WTC11 (cell line): ENCODE results near the gene PRND. TPM values are rescaled to one million over a fixed set of nuclear protein-coding genes. Genes with fewer than 3 reads are reported as not detected.

Experiments
- ATAC-seq: fragments of 200-7000 bp; cut with Tn5 transposase; 2 replicates; pipeline ENCODE4 v1.10.0; 2021; ENCODE audit warnings: mild to moderate bottlenecking, moderate library complexity
- CTCF ChIA-PET: fragments of 300-600 bp; sonication (Branson Sonifier 250); formaldehyde crosslinking; loops from one replicate; lab custom pipeline; 2021; ENCODE audit warnings: antibody characterized with exemption; lab: Charles Lee
- POLR2A ChIA-PET: fragments of 350-600 bp; sonication (Branson Sonifier 250); formaldehyde crosslinking; loops from one replicate; lab custom pipeline; 2021; ENCODE audit warnings: antibody characterized with exemption; lab: Charles Lee
- DNase-seq: peaks from one replicate; pipeline ENCODE4 v3.0.0; 2021; ENCODE audit warnings: low spot score
- H3K27ac Mint-ChIP-seq: 2 replicates; pipeline ENCODE4 v1.8.0; 2021; ENCODE audit warnings: mixed read lengths
- H3K27me3 Mint-ChIP-seq: 2 replicates; pipeline ENCODE4 v1.8.0; 2021; ENCODE audit warnings: low read depth, mild to moderate bottlenecking, moderate library complexity, mixed read lengths
- H3K36me3 Mint-ChIP-seq: 2 replicates; pipeline ENCODE4 v1.8.0; 2021; ENCODE audit warnings: mixed read lengths
- H3K4me1 Mint-ChIP-seq: 2 replicates; pipeline ENCODE4 v1.8.0; 2022; ENCODE audit warnings: mixed read lengths
- H3K4me3 Mint-ChIP-seq: 2 replicates; pipeline ENCODE4 v1.8.0; 2021; ENCODE audit warnings: mild to moderate bottlenecking, moderate library complexity, mixed read lengths
- H3K9me3 Mint-ChIP-seq: 2 replicates; pipeline ENCODE4 v1.8.0; 2021; ENCODE audit warnings: mixed read lengths
- ELF4 ChIP-seq: sonication (generic); formaldehyde crosslinking; IDR thresholded peaks from 2 replicates; pipeline ENCODE4 v1.8.1; 2022; ENCODE audit warnings: low read depth, mild to moderate bottlenecking, moderate library complexity, missing genetic modification reagents
- FOXK1 ChIP-seq: sonication (generic); formaldehyde crosslinking; IDR thresholded peaks from 2 replicates; pipeline ENCODE4 v1.8.0; 2022; ENCODE audit warnings: mild to moderate bottlenecking, moderate library complexity, missing genetic modification reagents
- FOXP1 ChIP-seq: sonication (generic); formaldehyde crosslinking; IDR thresholded peaks from 2 replicates; pipeline ENCODE4 v1.8.0; 2022; ENCODE audit warnings: missing genetic modification reagents, mild to moderate bottlenecking, moderate library complexity, borderline replicate concordance
- IRF2 ChIP-seq: sonication (generic); formaldehyde crosslinking; IDR thresholded peaks from 2 replicates; pipeline ENCODE4 v1.8.0; 2022; ENCODE audit warnings: low read depth, missing genetic modification reagents, borderline replicate concordance
- JUN ChIP-seq: sonication (generic); formaldehyde crosslinking; IDR thresholded peaks from 2 replicates; pipeline ENCODE4 v1.8.0; 2023; ENCODE audit warnings: mild to moderate bottlenecking, missing genetic modification reagents
- SMAD3 ChIP-seq: sonication (generic); formaldehyde crosslinking; IDR thresholded peaks from 2 replicates; pipeline ENCODE4 v1.8.0; 2022; ENCODE audit warnings: missing genetic modification reagents, mild to moderate bottlenecking, borderline replicate concordance
- TEAD4 ChIP-seq: sonication (generic); formaldehyde crosslinking; IDR thresholded peaks from 2 replicates; pipeline ENCODE4 v1.8.0; 2022; ENCODE audit warnings: mild to moderate bottlenecking, missing genetic modification reagents
- TP53 ChIP-seq: sonication (generic); formaldehyde crosslinking; IDR thresholded peaks from 2 replicates; pipeline ENCODE4 v1.8.1; 2023; ENCODE audit warnings: mild to moderate bottlenecking, missing genetic modification reagents
- ZNF121 ChIP-seq: sonication (generic); formaldehyde crosslinking; IDR thresholded peaks from 2 replicates; pipeline ENCODE4 v1.8.0; 2023; ENCODE audit warnings: missing genetic modification reagents
- ZNF138 ChIP-seq: sonication (generic); formaldehyde crosslinking; conservative IDR thresholded peaks from 2 replicates; pipeline ENCODE4 v1.8.1; 2022; ENCODE audit warnings: mild to moderate bottlenecking, moderate library complexity, missing genetic modification reagents
- ZNF219 ChIP-seq: sonication (generic); formaldehyde crosslinking; IDR thresholded peaks from 2 replicates; pipeline ENCODE4 v1.8.0; 2023; ENCODE audit warnings: missing genetic modification reagents, mild to moderate bottlenecking, borderline replicate concordance
- ZNF232 ChIP-seq: sonication (generic); formaldehyde crosslinking; IDR thresholded peaks from 2 replicates; pipeline ENCODE4 v1.8.0; 2022; ENCODE audit warnings: mild to moderate bottlenecking, missing genetic modification reagents
- ZNF396 ChIP-seq: fragments of 250-450 bp; sonication (Bioruptor Pico); IDR thresholded peaks from 2 replicates; pipeline ENCODE4 v1.8.0; 2021; ENCODE audit warnings: mild to moderate bottlenecking, moderate library complexity, borderline replicate concordance
- total RNA-seq: library from RNA; stranded (reverse); gene quantifications from 3 replicates; pipeline ENCODE4 v1.2.3, GENCODE V29; 2021
- TF ChIP-seq, protein P1 (sequence below): fragments of 250-450 bp; sonication (Bioruptor Pico); IDR thresholded peaks from 2 replicates; pipeline ENCODE4 v1.9.0; 2021; ENCODE audit warnings: mild to moderate bottlenecking
- TF ChIP-seq, protein P2 (sequence below): sonication (generic); formaldehyde crosslinking; IDR thresholded peaks from 2 replicates; pipeline ENCODE4 v1.8.1; 2022; ENCODE audit warnings: low read depth, mild to moderate bottlenecking, moderate library complexity, missing genetic modification reagents, borderline replicate concordance
- TF ChIP-seq, protein P3 (sequence below): sonication (generic); formaldehyde crosslinking; IDR thresholded peaks from 2 replicates; pipeline ENCODE4 v1.8.1; 2023; ENCODE audit warnings: mild to moderate bottlenecking, moderate library complexity, missing genetic modification reagents
- TF ChIP-seq, protein P4 (sequence below): sonication (generic); formaldehyde crosslinking; IDR thresholded peaks from 2 replicates; pipeline ENCODE4 v1.8.0; 2022; ENCODE audit warnings: mild to moderate bottlenecking, missing genetic modification reagents
- TF ChIP-seq, protein P5 (sequence below): sonication (generic); formaldehyde crosslinking; IDR thresholded peaks from 2 replicates; pipeline ENCODE4 v1.8.0; 2023; ENCODE audit warnings: mild to moderate bottlenecking, missing genetic modification reagents
- TF ChIP-seq, protein P6 (sequence below): sonication (generic); formaldehyde crosslinking; IDR thresholded peaks from 2 replicates; pipeline ENCODE4 v1.8.1; 2023; ENCODE audit warnings: mild to moderate bottlenecking, missing genetic modification reagents, borderline replicate concordance

Gene PRND
- total RNA-seq, 1 experiment from 2014 or later = 0.04 TPM

DNA sequence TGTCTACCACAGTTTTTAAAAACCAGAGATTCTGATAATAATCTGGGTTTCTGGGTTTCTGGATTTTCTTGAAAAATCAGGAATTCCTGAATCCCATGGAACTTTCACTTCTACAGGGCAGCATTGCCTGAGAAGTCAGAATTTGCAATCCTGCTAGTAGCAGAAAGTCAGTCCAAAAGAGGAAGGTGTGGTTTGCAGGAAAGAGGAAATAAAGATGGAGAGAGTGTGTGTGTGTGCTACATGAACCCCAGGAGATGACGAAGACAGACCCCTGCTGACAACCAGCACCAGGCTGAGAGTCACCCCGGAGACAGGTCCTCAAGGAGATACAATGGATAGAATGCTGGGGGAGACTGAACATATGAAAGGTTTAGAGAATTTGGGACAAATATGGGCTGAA is 44.9 kb downstream of the PRND start:
- DNase-seq (no peak), ATAC-seq (no peak)
- Mint-ChIP-seq H3K4me3 (no peak overlapping the region), H3K9me3 (peaks cover 23% of the 10 kb centered on the region), H3K27me3 (peaks cover 5% of the 10 kb centered on the region), H3K36me3 (peaks cover 13% of the 10 kb centered on the region), H3K4me1 (no peaks in the 10 kb centered on the region), H3K27ac (no peak overlapping the region)
- CTCF ChIA-PET = no interaction called here
- POLR2A ChIA-PET = no interaction called here
- no peak for TF ChIP-seq FOXP1
- no peak for TF ChIP-seq ZNF396 (CRISPR knock-in tag)
- TF ChIP-seq, protein P1, sequence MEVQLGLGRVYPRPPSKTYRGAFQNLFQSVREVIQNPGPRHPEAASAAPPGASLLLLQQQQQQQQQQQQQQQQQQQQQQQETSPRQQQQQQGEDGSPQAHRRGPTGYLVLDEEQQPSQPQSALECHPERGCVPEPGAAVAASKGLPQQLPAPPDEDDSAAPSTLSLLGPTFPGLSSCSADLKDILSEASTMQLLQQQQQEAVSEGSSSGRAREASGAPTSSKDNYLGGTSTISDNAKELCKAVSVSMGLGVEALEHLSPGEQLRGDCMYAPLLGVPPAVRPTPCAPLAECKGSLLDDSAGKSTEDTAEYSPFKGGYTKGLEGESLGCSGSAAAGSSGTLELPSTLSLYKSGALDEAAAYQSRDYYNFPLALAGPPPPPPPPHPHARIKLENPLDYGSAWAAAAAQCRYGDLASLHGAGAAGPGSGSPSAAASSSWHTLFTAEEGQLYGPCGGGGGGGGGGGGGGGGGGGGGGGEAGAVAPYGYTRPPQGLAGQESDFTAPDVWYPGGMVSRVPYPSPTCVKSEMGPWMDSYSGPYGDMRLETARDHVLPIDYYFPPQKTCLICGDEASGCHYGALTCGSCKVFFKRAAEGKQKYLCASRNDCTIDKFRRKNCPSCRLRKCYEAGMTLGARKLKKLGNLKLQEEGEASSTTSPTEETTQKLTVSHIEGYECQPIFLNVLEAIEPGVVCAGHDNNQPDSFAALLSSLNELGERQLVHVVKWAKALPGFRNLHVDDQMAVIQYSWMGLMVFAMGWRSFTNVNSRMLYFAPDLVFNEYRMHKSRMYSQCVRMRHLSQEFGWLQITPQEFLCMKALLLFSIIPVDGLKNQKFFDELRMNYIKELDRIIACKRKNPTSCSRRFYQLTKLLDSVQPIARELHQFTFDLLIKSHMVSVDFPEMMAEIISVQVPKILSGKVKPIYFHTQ = no peak
- TF ChIP-seq ZNF138 (CRISPR knock-in tag) = no peak
- TF ChIP-seq, protein P2, sequence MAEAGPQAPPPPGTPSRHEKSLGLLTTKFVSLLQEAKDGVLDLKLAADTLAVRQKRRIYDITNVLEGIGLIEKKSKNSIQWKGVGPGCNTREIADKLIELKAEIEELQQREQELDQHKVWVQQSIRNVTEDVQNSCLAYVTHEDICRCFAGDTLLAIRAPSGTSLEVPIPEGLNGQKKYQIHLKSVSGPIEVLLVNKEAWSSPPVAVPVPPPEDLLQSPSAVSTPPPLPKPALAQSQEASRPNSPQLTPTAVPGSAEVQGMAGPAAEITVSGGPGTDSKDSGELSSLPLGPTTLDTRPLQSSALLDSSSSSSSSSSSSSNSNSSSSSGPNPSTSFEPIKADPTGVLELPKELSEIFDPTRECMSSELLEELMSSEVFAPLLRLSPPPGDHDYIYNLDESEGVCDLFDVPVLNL (CRISPR knock-in tag) = no peak
- no peak for TF ChIP-seq SMAD3 (CRISPR knock-in tag)
- TF ChIP-seq, protein P3, sequence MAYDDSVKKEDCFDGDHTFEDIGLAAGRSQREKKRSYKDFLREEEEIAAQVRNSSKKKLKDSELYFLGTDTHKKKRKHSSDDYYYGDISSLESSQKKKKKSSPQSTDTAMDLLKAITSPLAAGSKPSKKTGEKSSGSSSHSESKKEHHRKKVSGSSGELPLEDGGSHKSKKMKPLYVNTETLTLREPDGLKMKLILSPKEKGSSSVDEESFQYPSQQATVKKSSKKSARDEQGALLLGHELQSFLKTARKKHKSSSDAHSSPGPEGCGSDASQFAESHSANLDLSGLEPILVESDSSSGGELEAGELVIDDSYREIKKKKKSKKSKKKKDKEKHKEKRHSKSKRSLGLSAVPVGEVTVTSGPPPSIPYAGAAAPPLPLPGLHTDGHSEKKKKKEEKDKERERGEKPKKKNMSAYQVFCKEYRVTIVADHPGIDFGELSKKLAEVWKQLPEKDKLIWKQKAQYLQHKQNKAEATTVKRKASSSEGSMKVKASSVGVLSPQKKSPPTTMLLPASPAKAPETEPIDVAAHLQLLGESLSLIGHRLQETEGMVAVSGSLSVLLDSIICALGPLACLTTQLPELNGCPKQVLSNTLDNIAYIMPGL (CRISPR knock-in tag) = no peak
- TF ChIP-seq ZNF121 (CRISPR knock-in tag) = no peak
- no peak for TF ChIP-seq JUN (CRISPR knock-in tag)
- TF ChIP-seq, protein P4, sequence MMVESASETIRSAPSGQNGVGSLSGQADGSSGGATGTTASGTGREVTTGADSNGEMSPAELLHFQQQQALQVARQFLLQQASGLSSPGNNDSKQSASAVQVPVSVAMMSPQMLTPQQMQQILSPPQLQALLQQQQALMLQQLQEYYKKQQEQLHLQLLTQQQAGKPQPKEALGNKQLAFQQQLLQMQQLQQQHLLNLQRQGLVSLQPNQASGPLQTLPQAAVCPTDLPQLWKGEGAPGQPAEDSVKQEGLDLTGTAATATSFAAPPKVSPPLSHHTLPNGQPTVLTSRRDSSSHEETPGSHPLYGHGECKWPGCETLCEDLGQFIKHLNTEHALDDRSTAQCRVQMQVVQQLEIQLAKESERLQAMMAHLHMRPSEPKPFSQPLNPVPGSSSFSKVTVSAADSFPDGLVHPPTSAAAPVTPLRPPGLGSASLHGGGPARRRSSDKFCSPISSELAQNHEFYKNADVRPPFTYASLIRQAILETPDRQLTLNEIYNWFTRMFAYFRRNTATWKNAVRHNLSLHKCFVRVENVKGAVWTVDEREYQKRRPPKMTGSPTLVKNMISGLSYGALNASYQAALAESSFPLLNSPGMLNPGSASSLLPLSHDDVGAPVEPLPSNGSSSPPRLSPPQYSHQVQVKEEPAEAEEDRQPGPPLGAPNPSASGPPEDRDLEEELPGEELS (CRISPR knock-in tag) = no peak

DNA sequence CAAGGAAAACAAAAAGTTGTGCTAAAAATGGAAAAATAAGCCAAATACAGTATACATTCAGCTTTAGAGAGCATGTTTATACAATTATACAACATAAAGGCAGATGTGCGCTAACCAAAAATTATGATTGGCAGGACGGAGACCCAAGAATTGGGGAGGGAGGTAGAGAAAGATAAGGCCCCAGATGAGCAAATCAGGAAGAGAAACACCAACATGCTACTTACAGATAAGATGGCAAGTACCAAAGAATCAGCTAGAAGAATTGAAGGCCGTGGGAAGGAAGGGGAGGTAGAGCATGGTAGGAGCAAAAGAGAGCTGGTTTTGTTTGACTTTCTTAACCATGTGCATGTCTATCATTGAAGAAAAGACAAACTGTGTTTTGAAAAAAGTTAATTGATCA is 45.4 kb downstream of the PRND start:
- ATAC-seq (no peak), DNase-seq (no peak)
- H3K9me3 Mint-ChIP-seq = peaks cover 28% of the 10 kb centered on the region
- H3K27ac Mint-ChIP-seq = no peak overlapping the region
- peaks cover 18% of the 10 kb centered on the region for H3K36me3 Mint-ChIP-seq
- CTCF ChIA-PET = no interaction called here
- POLR2A ChIA-PET = no interaction called here
- no peaks in the 10 kb centered on the region for H3K4me1 Mint-ChIP-seq
- H3K4me3 Mint-ChIP-seq = no peak overlapping the region
- peaks cover under 1% of the 10 kb centered on the region; the same call in 1 of the 2 replicates for H3K27me3 Mint-ChIP-seq
- TF ChIP-seq, protein P5, sequence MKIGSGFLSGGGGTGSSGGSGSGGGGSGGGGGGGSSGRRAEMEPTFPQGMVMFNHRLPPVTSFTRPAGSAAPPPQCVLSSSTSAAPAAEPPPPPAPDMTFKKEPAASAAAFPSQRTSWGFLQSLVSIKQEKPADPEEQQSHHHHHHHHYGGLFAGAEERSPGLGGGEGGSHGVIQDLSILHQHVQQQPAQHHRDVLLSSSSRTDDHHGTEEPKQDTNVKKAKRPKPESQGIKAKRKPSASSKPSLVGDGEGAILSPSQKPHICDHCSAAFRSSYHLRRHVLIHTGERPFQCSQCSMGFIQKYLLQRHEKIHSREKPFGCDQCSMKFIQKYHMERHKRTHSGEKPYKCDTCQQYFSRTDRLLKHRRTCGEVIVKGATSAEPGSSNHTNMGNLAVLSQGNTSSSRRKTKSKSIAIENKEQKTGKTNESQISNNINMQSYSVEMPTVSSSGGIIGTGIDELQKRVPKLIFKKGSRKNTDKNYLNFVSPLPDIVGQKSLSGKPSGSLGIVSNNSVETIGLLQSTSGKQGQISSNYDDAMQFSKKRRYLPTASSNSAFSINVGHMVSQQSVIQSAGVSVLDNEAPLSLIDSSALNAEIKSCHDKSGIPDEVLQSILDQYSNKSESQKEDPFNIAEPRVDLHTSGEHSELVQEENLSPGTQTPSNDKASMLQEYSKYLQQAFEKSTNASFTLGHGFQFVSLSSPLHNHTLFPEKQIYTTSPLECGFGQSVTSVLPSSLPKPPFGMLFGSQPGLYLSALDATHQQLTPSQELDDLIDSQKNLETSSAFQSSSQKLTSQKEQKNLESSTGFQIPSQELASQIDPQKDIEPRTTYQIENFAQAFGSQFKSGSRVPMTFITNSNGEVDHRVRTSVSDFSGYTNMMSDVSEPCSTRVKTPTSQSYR (CRISPR knock-in tag) = no peak
- TF ChIP-seq, protein P3 (CRISPR knock-in tag) = no peak
- TF ChIP-seq TP53 = no peak
- TF ChIP-seq FOXK1 (CRISPR knock-in tag) = no peak
- no peak for TF ChIP-seq FOXP1
- no peak for TF ChIP-seq IRF2
- TF ChIP-seq ELF4 (CRISPR knock-in tag) = no peak
- TF ChIP-seq TEAD4 (CRISPR knock-in tag) = no peak
- TF ChIP-seq ZNF219 (CRISPR knock-in tag) = no peak
- no peak for TF ChIP-seq ZNF232 (CRISPR knock-in tag)
- TF ChIP-seq, protein P6, sequence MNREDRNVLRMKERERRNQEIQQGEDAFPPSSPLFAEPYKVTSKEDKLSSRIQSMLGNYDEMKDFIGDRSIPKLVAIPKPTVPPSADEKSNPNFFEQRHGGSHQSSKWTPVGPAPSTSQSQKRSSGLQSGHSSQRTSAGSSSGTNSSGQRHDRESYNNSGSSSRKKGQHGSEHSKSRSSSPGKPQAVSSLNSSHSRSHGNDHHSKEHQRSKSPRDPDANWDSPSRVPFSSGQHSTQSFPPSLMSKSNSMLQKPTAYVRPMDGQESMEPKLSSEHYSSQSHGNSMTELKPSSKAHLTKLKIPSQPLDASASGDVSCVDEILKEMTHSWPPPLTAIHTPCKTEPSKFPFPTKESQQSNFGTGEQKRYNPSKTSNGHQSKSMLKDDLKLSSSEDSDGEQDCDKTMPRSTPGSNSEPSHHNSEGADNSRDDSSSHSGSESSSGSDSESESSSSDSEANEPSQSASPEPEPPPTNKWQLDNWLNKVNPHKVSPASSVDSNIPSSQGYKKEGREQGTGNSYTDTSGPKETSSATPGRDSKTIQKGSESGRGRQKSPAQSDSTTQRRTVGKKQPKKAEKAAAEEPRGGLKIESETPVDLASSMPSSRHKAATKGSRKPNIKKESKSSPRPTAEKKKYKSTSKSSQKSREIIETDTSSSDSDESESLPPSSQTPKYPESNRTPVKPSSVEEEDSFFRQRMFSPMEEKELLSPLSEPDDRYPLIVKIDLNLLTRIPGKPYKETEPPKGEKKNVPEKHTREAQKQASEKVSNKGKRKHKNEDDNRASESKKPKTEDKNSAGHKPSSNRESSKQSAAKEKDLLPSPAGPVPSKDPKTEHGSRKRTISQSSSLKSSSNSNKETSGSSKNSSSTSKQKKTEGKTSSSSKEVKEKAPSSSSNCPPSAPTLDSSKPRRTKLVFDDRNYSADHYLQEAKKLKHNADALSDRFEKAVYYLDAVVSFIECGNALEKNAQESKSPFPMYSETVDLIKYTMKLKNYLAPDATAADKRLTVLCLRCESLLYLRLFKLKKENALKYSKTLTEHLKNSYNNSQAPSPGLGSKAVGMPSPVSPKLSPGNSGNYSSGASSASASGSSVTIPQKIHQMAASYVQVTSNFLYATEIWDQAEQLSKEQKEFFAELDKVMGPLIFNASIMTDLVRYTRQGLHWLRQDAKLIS (CRISPR knock-in tag) = no peak
